WTC11 (cell line): Measurements from ENCODE around the gene SLC24A3. TPM values are rescaled to one million over a fixed set of nuclear protein-coding genes. Genes with fewer than 3 reads are reported as not detected.

Experiments
- ATAC-seq: fragments of 200-7000 bp; cut with Tn5 transposase; 2 replicates; pipeline ENCODE4 v1.10.0; 2021; ENCODE audit warnings: mild to moderate bottlenecking, moderate library complexity
- CTCF ChIA-PET: fragments of 300-600 bp; sonication (Branson Sonifier 250); formaldehyde crosslinking; loops from one replicate; lab custom pipeline; 2021; ENCODE audit warnings: antibody characterized with exemption; lab: Charles Lee
- POLR2A ChIA-PET: fragments of 350-600 bp; sonication (Branson Sonifier 250); formaldehyde crosslinking; loops from one replicate; lab custom pipeline; 2021; ENCODE audit warnings: antibody characterized with exemption; lab: Charles Lee
- DNase-seq: peaks from one replicate; pipeline ENCODE4 v3.0.0; 2021; ENCODE audit warnings: low spot score
- H3K27ac Mint-ChIP-seq: 2 replicates; pipeline ENCODE4 v1.8.0; 2021; ENCODE audit warnings: mixed read lengths
- H3K27me3 Mint-ChIP-seq: 2 replicates; pipeline ENCODE4 v1.8.0; 2021; ENCODE audit warnings: low read depth, mild to moderate bottlenecking, moderate library complexity, mixed read lengths
- H3K36me3 Mint-ChIP-seq: 2 replicates; pipeline ENCODE4 v1.8.0; 2021; ENCODE audit warnings: mixed read lengths
- H3K4me1 Mint-ChIP-seq: 2 replicates; pipeline ENCODE4 v1.8.0; 2022; ENCODE audit warnings: mixed read lengths
- H3K4me3 Mint-ChIP-seq: 2 replicates; pipeline ENCODE4 v1.8.0; 2021; ENCODE audit warnings: mild to moderate bottlenecking, moderate library complexity, mixed read lengths
- H3K9me3 Mint-ChIP-seq: 2 replicates; pipeline ENCODE4 v1.8.0; 2021; ENCODE audit warnings: mixed read lengths
- CREB1 ChIP-seq: sonication (generic); formaldehyde crosslinking; IDR thresholded peaks from 2 replicates; pipeline ENCODE4 v1.8.0; 2023; ENCODE audit warnings: mild to moderate bottlenecking, missing genetic modification reagents
- EMX1 ChIP-seq: fragments of 250-450 bp; sonication (Bioruptor Pico); IDR thresholded peaks from 2 replicates; pipeline ENCODE4 v1.8.0; 2021; ENCODE audit warnings: mild to moderate bottlenecking
- HMGA2 ChIP-seq: fragments of 250-450 bp; sonication (Bioruptor Pico); IDR thresholded peaks from 2 replicates; pipeline ENCODE4 v1.4.0; 2021; ENCODE audit warnings: mild to moderate bottlenecking, moderate library complexity
- JUN ChIP-seq: sonication (generic); formaldehyde crosslinking; IDR thresholded peaks from 2 replicates; pipeline ENCODE4 v1.8.0; 2023; ENCODE audit warnings: mild to moderate bottlenecking, missing genetic modification reagents
- NFE2L1 ChIP-seq: sonication (generic); formaldehyde crosslinking; IDR thresholded peaks from 2 replicates; pipeline ENCODE4 v1.8.1; 2023; ENCODE audit warnings: missing genetic modification reagents
- RELA ChIP-seq: sonication (generic); formaldehyde crosslinking; IDR thresholded peaks from 2 replicates; pipeline ENCODE4 v1.8.1; 2022; ENCODE audit warnings: missing genetic modification reagents, mild to moderate bottlenecking, borderline replicate concordance
- SMAD4 ChIP-seq: sonication (generic); formaldehyde crosslinking; IDR thresholded peaks from 2 replicates; pipeline ENCODE4 v1.8.0; 2022; ENCODE audit warnings: mild to moderate bottlenecking, missing genetic modification reagents
- TEAD4 ChIP-seq: sonication (generic); formaldehyde crosslinking; IDR thresholded peaks from 2 replicates; pipeline ENCODE4 v1.8.0; 2022; ENCODE audit warnings: mild to moderate bottlenecking, missing genetic modification reagents
- ZNF121 ChIP-seq: sonication (generic); formaldehyde crosslinking; IDR thresholded peaks from 2 replicates; pipeline ENCODE4 v1.8.0; 2023; ENCODE audit warnings: missing genetic modification reagents
- ZNF671 ChIP-seq: fragments of 250-450 bp; sonication (Bioruptor Pico); IDR thresholded peaks from 2 replicates; pipeline ENCODE4 v1.8.0; 2021; ENCODE audit warnings: mild to moderate bottlenecking
- total RNA-seq: library from RNA; stranded (reverse); gene quantifications from 3 replicates; pipeline ENCODE4 v1.2.3, GENCODE V29; 2021
- TF ChIP-seq, protein P1 (sequence below): sonication (generic); formaldehyde crosslinking; IDR thresholded peaks from 2 replicates; pipeline ENCODE4 v1.8.1; 2023; ENCODE audit warnings: mild to moderate bottlenecking, missing genetic modification reagents, moderate library complexity
- TF ChIP-seq, protein P2 (sequence below): sonication (generic); formaldehyde crosslinking; IDR thresholded peaks from 2 replicates; pipeline ENCODE4 v1.8.1; 2023; ENCODE audit warnings: mild to moderate bottlenecking, moderate library complexity, missing genetic modification reagents
- TF ChIP-seq, protein P3 (sequence below): sonication (generic); formaldehyde crosslinking; IDR thresholded peaks from 2 replicates; pipeline ENCODE4 v1.8.0; 2022; ENCODE audit warnings: mild to moderate bottlenecking, missing genetic modification reagents
- TF ChIP-seq, protein P4 (sequence below): sonication (generic); formaldehyde crosslinking; IDR thresholded peaks from 2 replicates; pipeline ENCODE4 v1.8.1; 2023; ENCODE audit warnings: mild to moderate bottlenecking, missing genetic modification reagents, borderline replicate concordance
- TF ChIP-seq, protein P5 (sequence below): sonication (generic); formaldehyde crosslinking; IDR thresholded peaks from 2 replicates; pipeline ENCODE4 v1.8.1; 2023; ENCODE audit warnings: mild to moderate bottlenecking, missing genetic modification reagents
- TF ChIP-seq, protein P6 (sequence below): fragments of 250-450 bp; sonication (Bioruptor Pico); IDR thresholded peaks from 2 replicates; pipeline ENCODE4 v1.9.0; 2021; ENCODE audit warnings: mild to moderate bottlenecking, borderline replicate concordance

Gene SLC24A3
- total RNA-seq, 1 experiment from 2014 or later: 5.7 TPM

DNA sequence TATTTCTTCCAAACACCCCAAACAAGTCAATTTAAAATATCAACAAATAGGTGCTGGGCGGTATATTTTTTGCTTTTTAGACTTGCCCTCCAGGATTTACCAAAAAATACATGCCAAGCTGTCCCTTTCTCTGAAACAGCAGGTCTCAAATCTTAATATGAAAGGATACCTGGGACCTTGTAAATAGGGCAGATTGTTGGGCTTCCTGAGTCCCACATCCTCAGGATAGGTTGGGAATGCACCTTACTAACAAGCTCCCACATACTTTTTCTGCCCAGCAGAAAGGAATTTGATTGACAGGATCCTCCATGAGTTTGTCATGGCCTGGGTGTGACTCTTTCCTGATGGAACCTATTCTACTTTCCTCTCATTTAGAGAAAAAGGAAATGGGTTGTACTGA lies 4.9 kb upstream of the SLC24A3 start:
- ChIA-PET CTCF (interaction anchor here (0.6 to 4.2 kb wide), 15 partner anchors 12 to 575 kb away, joined by 3 to 92 read pairs (median 4); no protein-coding TSS in a partner anchor), POLR2A (no interaction called here)
- Mint-ChIP-seq H3K4me3 (peak overlapping the region; percentile 24; the same call in 1 of the 2 replicates), H3K9me3 (peaks cover 6% of the 10 kb centered on the region; the same call in 1 of the 2 replicates), H3K27me3 (no peaks in the 10 kb centered on the region), H3K27ac (peak overlapping the region; percentile 80), H3K4me1 (peaks cover 61% of the 10 kb centered on the region), H3K36me3 (no peaks in the 10 kb centered on the region; the same call in 1 of the 2 replicates)
- DNase-seq (no peak), ATAC-seq (peak; percentile 63)
- TF ChIP-seq, protein P1, sequence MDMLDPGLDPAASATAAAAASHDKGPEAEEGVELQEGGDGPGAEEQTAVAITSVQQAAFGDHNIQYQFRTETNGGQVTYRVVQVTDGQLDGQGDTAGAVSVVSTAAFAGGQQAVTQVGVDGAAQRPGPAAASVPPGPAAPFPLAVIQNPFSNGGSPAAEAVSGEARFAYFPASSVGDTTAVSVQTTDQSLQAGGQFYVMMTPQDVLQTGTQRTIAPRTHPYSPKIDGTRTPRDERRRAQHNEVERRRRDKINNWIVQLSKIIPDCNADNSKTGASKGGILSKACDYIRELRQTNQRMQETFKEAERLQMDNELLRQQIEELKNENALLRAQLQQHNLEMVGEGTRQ (CRISPR knock-in tag): no peak
- TF ChIP-seq, protein P2, sequence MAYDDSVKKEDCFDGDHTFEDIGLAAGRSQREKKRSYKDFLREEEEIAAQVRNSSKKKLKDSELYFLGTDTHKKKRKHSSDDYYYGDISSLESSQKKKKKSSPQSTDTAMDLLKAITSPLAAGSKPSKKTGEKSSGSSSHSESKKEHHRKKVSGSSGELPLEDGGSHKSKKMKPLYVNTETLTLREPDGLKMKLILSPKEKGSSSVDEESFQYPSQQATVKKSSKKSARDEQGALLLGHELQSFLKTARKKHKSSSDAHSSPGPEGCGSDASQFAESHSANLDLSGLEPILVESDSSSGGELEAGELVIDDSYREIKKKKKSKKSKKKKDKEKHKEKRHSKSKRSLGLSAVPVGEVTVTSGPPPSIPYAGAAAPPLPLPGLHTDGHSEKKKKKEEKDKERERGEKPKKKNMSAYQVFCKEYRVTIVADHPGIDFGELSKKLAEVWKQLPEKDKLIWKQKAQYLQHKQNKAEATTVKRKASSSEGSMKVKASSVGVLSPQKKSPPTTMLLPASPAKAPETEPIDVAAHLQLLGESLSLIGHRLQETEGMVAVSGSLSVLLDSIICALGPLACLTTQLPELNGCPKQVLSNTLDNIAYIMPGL: no peak
- TF ChIP-seq TEAD4 (CRISPR knock-in tag): no peak
- TF ChIP-seq HMGA2 (CRISPR knock-in tag): no peak
- TF ChIP-seq NFE2L1: no peak
- TF ChIP-seq, protein P3, sequence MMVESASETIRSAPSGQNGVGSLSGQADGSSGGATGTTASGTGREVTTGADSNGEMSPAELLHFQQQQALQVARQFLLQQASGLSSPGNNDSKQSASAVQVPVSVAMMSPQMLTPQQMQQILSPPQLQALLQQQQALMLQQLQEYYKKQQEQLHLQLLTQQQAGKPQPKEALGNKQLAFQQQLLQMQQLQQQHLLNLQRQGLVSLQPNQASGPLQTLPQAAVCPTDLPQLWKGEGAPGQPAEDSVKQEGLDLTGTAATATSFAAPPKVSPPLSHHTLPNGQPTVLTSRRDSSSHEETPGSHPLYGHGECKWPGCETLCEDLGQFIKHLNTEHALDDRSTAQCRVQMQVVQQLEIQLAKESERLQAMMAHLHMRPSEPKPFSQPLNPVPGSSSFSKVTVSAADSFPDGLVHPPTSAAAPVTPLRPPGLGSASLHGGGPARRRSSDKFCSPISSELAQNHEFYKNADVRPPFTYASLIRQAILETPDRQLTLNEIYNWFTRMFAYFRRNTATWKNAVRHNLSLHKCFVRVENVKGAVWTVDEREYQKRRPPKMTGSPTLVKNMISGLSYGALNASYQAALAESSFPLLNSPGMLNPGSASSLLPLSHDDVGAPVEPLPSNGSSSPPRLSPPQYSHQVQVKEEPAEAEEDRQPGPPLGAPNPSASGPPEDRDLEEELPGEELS: peak; percentile 18; the same call in 1 of the 2 replicates
- peak; percentile 58; the same call in 1 of the 2 replicates for TF ChIP-seq ZNF121
- TF ChIP-seq ZNF671 (CRISPR knock-in tag): no peak

DNA sequence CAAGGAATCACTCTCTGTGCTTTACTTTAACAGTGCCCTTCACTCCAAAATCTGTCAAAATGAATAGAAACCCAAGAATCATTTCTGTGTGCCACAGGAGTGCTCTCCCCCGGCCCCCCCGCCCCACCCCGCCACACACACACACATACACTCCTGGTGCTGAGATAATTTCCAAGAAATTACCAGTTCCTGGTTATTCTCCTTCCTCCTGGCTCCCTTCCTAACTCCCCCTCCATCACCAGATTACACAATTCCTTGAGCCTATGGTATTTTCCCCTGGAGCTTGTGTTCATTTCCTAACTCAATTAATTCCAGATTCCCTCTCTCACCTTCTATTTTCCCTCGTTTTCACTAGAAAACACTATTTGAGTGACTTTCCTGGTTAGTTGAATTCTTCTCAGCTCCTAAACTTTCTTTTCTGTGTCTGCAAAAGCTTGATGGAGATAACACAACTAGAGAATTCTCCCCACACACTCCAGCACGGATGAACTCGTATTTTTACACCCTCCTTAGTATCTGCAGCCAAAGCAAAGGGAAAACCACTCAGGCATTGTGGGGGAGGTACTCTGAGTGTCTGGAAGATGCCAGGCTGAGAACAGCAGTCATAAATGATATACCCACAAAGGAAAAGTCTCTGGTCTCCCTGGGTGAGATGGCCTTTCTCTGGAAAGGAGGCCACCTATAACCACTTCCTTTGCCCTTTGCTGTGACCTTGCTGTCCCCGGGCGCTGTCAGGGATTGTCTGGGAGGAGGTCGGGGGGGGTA lies 1.9 kb upstream of the SLC24A3 start:
- H3K4me1 Mint-ChIP-seq: peaks cover 82% of the 10 kb centered on the region
- ATAC-seq (no peak), DNase-seq (no peak)
- peaks cover 18% of the 10 kb centered on the region for H3K27me3 Mint-ChIP-seq
- TF ChIP-seq CREB1 (CRISPR knock-in tag) (no peak), EMX1 (CRISPR knock-in tag) (no peak), TEAD4 (CRISPR knock-in tag) (no peak), RELA (CRISPR knock-in tag) (no peak), JUN (no peak), SMAD4 (CRISPR knock-in tag) (no peak)
- TF ChIP-seq, protein P4, sequence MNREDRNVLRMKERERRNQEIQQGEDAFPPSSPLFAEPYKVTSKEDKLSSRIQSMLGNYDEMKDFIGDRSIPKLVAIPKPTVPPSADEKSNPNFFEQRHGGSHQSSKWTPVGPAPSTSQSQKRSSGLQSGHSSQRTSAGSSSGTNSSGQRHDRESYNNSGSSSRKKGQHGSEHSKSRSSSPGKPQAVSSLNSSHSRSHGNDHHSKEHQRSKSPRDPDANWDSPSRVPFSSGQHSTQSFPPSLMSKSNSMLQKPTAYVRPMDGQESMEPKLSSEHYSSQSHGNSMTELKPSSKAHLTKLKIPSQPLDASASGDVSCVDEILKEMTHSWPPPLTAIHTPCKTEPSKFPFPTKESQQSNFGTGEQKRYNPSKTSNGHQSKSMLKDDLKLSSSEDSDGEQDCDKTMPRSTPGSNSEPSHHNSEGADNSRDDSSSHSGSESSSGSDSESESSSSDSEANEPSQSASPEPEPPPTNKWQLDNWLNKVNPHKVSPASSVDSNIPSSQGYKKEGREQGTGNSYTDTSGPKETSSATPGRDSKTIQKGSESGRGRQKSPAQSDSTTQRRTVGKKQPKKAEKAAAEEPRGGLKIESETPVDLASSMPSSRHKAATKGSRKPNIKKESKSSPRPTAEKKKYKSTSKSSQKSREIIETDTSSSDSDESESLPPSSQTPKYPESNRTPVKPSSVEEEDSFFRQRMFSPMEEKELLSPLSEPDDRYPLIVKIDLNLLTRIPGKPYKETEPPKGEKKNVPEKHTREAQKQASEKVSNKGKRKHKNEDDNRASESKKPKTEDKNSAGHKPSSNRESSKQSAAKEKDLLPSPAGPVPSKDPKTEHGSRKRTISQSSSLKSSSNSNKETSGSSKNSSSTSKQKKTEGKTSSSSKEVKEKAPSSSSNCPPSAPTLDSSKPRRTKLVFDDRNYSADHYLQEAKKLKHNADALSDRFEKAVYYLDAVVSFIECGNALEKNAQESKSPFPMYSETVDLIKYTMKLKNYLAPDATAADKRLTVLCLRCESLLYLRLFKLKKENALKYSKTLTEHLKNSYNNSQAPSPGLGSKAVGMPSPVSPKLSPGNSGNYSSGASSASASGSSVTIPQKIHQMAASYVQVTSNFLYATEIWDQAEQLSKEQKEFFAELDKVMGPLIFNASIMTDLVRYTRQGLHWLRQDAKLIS (CRISPR knock-in tag): no peak
- TF ChIP-seq, protein P5, sequence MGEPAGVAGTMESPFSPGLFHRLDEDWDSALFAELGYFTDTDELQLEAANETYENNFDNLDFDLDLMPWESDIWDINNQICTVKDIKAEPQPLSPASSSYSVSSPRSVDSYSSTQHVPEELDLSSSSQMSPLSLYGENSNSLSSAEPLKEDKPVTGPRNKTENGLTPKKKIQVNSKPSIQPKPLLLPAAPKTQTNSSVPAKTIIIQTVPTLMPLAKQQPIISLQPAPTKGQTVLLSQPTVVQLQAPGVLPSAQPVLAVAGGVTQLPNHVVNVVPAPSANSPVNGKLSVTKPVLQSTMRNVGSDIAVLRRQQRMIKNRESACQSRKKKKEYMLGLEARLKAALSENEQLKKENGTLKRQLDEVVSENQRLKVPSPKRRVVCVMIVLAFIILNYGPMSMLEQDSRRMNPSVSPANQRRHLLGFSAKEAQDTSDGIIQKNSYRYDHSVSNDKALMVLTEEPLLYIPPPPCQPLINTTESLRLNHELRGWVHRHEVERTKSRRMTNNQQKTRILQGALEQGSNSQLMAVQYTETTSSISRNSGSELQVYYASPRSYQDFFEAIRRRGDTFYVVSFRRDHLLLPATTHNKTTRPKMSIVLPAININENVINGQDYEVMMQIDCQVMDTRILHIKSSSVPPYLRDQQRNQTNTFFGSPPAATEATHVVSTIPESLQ (CRISPR knock-in tag): no peak
- TF ChIP-seq, protein P6, sequence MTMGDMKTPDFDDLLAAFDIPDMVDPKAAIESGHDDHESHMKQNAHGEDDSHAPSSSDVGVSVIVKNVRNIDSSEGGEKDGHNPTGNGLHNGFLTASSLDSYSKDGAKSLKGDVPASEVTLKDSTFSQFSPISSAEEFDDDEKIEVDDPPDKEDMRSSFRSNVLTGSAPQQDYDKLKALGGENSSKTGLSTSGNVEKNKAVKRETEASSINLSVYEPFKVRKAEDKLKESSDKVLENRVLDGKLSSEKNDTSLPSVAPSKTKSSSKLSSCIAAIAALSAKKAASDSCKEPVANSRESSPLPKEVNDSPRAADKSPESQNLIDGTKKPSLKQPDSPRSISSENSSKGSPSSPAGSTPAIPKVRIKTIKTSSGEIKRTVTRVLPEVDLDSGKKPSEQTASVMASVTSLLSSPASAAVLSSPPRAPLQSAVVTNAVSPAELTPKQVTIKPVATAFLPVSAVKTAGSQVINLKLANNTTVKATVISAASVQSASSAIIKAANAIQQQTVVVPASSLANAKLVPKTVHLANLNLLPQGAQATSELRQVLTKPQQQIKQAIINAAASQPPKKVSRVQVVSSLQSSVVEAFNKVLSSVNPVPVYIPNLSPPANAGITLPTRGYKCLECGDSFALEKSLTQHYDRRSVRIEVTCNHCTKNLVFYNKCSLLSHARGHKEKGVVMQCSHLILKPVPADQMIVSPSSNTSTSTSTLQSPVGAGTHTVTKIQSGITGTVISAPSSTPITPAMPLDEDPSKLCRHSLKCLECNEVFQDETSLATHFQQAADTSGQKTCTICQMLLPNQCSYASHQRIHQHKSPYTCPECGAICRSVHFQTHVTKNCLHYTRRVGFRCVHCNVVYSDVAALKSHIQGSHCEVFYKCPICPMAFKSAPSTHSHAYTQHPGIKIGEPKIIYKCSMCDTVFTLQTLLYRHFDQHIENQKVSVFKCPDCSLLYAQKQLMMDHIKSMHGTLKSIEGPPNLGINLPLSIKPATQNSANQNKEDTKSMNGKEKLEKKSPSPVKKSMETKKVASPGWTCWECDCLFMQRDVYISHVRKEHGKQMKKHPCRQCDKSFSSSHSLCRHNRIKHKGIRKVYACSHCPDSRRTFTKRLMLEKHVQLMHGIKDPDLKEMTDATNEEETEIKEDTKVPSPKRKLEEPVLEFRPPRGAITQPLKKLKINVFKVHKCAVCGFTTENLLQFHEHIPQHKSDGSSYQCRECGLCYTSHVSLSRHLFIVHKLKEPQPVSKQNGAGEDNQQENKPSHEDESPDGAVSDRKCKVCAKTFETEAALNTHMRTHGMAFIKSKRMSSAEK (CRISPR knock-in tag): no peak
- TF ChIP-seq, all 79 proteins: peak for 0
- Mint-ChIP-seq H3K9me3 (no peaks in the 10 kb centered on the region), H3K27ac (no peak overlapping the region), H3K36me3 (no peaks in the 10 kb centered on the region), H3K4me3 (no peak overlapping the region)
- CTCF ChIA-PET: interaction anchor here (1.4 kb wide), 2 partner anchors 373 to 578 kb away, joined by 5 read pairs; no protein-coding TSS in a partner anchor
- POLR2A ChIA-PET: no interaction called here
